IPS-15b (cell line): ENCODE results near the gene MXRA8.
"Not testable (repeated sequence)": the region's sequence is repeated elsewhere in the genome, so short reads cannot be mapped to it uniquely, and the experiment has no call there.

Experiments used
- H3K27me3 ChIP-seq: one replicate; pipeline ENCODE4 v1.6.1; 2013; ENCODE audit warnings: low read length; ENCODE audit not compliant: control insufficient read depth, insufficient read depth
- H3K36me3 ChIP-seq: one replicate; pipeline ENCODE4 v1.6.1; 2013; ENCODE audit warnings: low read length; ENCODE audit not compliant: control insufficient read depth, insufficient read depth
- H3K4me1 ChIP-seq: one replicate; pipeline ENCODE4 v1.6.1; 2013; ENCODE audit warnings: mild to moderate bottlenecking, low read length; ENCODE audit not compliant: control insufficient read depth, insufficient read depth
- H3K4me3 ChIP-seq: one replicate; pipeline ENCODE4 v1.5.1; 2013; ENCODE audit warnings: low read depth, low read length
- H3K9ac ChIP-seq: one replicate; pipeline ENCODE4 v1.6.1; 2013; ENCODE audit warnings: low read depth, mild to moderate bottlenecking, low read length
- H3K9me3 ChIP-seq: one replicate; pipeline ENCODE4 v1.6.1; 2013; ENCODE audit warnings: mild to moderate bottlenecking, low read length; ENCODE audit not compliant: control insufficient read depth, insufficient read depth

Gene MXRA8

DNA sequence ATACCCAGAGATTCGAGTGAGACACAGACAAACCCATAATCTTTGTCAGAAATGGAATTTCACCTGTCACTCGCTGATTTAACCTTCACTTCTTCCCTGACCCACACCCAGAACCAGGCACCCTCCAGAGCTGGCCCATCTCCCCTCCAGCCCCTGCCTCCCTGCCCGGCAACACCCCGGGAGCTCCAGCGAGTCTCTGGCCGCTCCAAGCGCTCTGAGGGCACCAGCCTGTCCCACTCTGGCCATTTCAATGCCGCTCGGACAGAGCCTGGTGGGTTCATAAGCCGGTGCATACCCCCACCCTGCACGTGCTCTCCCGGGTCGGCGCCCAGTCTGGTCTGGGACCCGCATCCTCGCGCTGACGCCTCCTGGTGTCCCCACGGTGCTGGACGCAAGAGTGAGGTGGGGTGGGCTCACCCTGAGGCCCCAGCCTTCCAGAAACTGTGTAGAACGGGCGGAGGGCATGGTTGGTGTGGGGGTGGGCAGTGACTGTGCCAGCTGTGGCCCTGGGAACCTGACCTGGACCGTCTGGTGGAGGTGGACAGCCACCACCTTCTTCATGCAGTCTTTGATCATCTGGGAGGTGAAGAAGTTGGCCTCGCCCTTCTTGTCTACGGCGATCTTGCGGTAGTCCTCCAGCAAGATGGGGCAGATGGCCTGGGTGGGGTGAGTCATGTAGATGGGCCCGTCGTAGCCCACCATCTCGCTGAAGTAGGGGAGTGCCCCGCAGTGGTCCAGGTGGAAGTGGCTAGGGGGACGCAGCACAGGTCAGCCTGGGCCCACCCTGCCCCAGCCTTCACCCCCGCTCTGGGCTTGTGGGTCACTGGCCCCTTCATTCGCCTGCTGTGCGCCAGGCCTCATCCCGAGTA lies 39.3 kb downstream of the MXRA8 start:
- Histone ChIP-seq H3K9me3 (no peaks in the 10 kb centered on the region), H3K27me3 (no peaks in the 10 kb centered on the region), H3K4me1 (peaks cover 3% of the 10 kb centered on the region), H3K4me3 (no peak overlapping the region), H3K36me3 (peaks cover 40% of the 10 kb centered on the region), H3K9ac (no peak overlapping the region)

DNA sequence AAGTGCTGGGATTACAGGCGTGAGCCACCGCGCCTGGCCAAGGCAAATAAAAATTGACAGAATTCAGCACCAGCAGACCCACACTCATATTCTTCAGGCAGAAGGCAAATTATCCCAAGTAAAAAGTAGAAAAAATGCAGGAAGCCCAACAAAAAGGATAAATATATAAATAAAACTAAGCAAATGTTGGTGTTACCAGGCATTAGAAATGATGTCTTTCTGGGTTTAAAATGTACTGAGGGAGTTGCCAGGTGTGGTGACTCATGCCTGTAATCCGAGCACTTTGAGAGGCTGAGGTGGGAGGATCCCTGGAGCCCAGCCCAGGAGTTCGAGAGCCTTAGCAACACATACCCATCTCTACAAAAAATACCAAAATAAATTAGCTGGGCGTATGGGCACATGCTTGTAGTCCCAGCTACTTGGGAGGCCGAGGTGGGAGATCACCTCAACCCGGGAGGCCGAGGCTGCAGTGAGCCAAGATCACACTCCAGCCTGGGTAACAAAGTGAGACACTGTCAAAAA lies 40.2 kb downstream of the MXRA8 start:
- H3K27me3 ChIP-seq, result no peaks in the 10 kb centered on the region
- no peaks in the 10 kb centered on the region for H3K9me3 ChIP-seq
- H3K4me1 ChIP-seq, result peaks cover 3% of the 10 kb centered on the region
- no peak overlapping the region for H3K4me3 ChIP-seq
- peaks cover 49% of the 10 kb centered on the region for H3K36me3 ChIP-seq
- H3K9ac ChIP-seq, result no peak overlapping the region

DNA sequence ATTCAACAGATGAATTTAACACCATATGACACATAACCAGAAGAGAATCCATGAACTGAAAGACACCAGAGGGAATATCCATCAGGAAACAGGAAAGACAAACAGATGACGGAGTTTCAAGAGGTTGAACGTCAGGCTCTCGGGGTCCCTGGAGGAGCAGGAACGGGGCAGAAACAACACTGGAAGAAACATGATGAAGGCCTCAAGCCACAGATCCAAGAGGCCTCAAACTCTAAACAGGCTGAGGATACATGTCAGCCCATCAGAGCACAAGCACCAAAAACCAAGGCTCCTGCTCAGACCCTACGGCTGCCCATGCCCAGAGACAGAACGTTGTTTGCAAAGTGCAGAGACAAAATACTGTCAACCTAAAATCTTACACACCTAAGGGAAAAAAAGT lies 40.9 kb downstream of the MXRA8 start:
- no peak overlapping the region for H3K9ac ChIP-seq
- H3K4me3 ChIP-seq, result no peak overlapping the region
- H3K9me3 ChIP-seq, result no peaks in the 10 kb centered on the region
- no peaks in the 10 kb centered on the region for H3K27me3 ChIP-seq
- peaks cover 56% of the 10 kb centered on the region for H3K36me3 ChIP-seq
- H3K4me1 ChIP-seq, result peaks cover 3% of the 10 kb centered on the region

DNA sequence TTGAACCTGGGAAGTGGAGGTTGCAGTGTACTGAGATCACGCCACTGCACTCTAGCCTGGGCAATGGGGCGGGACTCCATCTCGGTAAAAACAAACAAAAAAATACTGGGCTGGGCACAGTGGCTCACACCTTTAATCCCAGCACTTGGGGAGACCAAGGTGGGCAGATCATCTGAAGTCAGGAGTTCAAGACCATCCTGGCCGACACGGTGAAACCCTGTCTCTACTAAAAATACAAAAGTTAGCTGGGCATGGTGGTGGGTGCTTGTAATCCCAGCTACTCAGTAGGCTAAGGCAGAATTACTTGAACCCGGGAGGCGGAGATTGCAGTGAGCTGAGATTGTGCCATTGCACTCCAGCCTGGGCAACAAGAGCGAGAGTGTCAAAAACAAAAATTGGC lies 42.2 kb downstream of the MXRA8 start:
- not testable (repeated sequence) for H3K9ac ChIP-seq, H3K9me3 ChIP-seq, H3K27me3 ChIP-seq, H3K4me3 ChIP-seq, H3K4me1 ChIP-seq
- peaks cover 62% of the 10 kb centered on the region for H3K36me3 ChIP-seq

DNA sequence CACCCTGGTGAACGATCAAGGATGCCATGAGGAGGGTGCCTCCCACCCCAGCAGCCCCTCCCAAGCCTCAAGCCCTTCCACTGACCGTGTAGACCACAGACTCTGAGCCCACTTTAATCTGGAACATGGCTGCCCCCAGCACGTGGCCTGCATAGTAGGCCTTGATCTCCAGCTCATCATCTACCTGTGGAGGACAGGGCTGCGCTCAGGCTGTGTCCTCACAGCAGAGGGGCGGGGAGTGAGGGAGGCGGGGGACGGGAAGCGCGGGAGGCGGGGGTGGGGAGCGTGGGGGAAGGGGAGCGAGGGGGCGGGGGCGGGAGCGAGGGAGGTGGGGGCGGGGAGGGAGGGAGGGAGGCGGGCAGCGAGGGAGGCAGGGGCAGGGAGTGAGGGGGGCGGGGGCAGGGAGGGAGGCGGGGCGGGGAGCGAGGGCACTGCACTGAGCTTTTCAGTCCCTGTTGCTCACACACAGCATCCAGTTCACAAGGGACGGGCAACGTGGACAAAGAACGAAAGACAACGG lies 42.9 kb downstream of the MXRA8 start:
- Histone ChIP-seq H3K4me3 (no peak overlapping the region), H3K36me3 (peaks cover 62% of the 10 kb centered on the region), H3K9ac (peak overlapping the region; percentile 60), H3K27me3 (no peaks in the 10 kb centered on the region), H3K9me3 (no peaks in the 10 kb centered on the region), H3K4me1 (peaks cover 3% of the 10 kb centered on the region)

DNA sequence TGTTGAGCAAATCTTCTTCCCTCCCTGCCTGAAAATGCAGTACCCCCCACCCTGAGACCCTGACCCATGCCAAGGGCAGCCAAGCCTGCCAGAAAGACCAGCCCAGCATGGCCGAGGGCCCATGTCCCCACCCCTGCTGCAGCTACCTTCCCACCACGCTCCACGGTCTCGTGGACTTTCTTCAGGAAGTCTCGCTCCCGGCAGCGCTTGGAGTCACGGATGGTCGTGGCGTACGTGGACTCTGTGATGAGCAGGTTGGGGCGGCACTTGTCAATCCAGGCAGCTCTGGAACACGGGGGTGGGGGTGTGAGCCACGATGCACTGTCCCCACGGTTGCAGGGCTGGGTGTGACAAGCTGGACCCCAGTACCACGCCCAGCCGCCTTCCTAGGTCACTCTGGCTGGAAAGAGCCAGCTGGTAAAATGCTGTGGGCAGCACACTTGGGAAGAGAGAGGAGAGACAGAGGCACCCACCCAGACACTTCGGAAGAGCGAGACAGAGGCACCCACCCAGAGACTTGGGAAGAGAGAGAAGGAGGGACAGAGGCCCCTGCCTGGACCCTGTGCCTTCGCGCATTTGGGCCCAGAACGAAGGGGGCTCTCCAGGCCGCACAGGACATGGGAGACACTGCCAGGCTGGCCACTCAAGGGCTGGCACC lies 43.5 kb downstream of the MXRA8 start:
- H3K4me1 ChIP-seq, result peaks cover 5% of the 10 kb centered on the region
- H3K9me3 ChIP-seq, result no peaks in the 10 kb centered on the region
- H3K9ac ChIP-seq, result peak overlapping the region; percentile 60
- H3K27me3 ChIP-seq, result no peaks in the 10 kb centered on the region
- H3K36me3 ChIP-seq, result peaks cover 62% of the 10 kb centered on the region
- no peak overlapping the region for H3K4me3 ChIP-seq

DNA sequence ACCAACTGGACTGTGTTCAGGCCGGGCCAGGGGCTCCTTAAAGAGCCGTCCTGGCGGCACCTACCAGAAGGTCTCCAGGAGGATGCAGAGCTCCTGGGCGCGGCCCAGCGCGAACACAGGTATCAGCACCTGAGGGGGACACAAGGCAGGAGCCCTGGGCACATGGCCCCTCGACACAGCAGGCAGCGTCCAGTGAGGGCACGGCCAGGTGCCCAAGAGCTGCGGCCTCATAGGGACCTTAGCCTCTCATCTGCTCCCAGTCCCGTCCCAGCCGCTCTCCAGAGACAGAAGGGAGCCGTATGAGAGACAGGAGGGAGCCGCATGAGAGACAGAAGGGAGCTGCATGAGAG lies 44.1 kb downstream of the MXRA8 start:
- H3K9me3 ChIP-seq, result no peaks in the 10 kb centered on the region
- peaks cover 61% of the 10 kb centered on the region for H3K36me3 ChIP-seq
- H3K4me1 ChIP-seq, result peaks cover 6% of the 10 kb centered on the region
- no peak overlapping the region for H3K9ac ChIP-seq
- no peak overlapping the region for H3K4me3 ChIP-seq
- no peaks in the 10 kb centered on the region for H3K27me3 ChIP-seq

DNA sequence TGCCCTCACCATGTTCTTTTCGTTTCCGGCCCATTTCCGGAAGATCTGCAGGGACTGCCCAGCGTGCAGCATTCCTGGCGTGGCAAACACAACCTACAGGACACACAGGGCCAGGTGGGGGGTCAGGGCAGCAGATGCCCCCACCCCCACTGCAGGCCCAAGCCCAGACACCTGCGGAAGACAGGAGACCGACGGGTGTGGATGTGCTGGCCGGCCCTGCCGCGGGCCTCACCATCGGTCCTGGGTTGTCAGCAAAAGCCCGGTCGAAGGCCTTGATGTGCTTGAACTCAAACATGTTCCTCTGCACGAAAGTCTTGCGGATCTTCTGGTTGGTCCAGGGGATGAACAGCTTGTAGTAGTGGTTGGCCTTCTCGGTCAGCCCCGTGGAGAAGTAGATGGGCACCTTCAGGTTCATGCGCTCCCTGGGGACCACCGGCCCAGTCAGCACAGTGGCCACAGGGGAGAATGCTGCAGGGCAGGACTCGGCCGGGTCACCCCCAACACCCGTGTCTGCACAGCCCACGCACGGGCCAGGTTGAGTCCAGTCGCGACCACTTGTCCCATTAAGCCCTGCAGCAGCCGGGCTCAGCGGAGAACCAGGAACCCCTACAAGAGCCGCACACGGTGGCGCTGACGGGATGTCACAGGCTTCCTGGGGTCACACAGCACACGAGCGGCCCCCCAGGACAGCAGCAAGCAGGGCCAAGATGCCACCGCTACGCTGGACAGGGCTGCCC lies 44.7 kb downstream of the MXRA8 start:
- peaks cover 56% of the 10 kb centered on the region for H3K36me3 ChIP-seq

DNA sequence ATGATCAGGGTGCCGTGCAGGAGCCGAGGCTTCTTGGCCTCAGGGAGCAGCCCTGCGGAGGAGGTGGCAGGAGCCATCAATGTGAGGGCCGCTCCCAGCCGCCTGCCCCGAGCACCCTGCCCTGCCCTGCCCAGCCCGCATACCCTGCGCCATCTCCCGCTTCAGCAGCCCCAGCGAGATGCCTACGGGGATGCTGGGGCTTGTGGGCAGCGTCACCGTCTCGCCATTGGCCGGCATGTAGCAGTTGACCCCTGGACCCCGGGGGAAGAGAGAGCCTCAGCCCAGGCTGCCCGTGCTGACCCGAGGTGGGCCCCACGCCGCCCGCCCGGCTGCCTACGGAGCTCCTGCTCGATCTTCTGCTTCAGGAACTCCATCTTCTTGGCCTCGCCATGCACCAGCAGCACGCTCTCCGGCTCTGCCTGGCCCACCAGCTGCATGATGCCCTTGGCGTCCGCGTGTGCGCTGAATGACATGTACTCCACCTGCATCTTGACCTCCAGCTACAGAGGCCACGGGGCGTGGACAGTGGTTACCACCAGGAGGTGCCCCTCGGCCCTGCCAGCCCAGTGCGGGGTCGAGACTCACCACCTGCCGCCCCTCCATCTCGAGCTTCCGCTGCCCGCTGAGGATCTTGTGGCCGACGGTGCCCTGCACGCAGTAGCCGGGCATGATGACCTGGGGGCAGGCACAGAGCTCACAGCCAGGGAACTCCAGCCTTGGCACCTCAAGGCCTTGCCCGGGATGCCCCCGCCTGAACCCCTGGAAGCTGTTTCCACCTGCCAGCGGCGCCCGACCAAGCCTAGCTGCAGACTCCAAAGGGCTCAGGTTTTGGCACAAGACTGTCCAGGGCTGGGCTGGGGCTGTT lies 45.7 kb downstream of the MXRA8 start:
- Histone ChIP-seq H3K9ac (no peak overlapping the region), H3K27me3 (no peaks in the 10 kb centered on the region), H3K36me3 (peaks cover 56% of the 10 kb centered on the region), H3K4me1 (peaks cover 6% of the 10 kb centered on the region), H3K4me3 (no peak overlapping the region), H3K9me3 (no peaks in the 10 kb centered on the region)

More for the DNA sequence above, 44.7 kb downstream of the MXRA8 start:
- Histone ChIP-seq H3K4me1 (peaks cover 6% of the 10 kb centered on the region), H3K27me3 (no peaks in the 10 kb centered on the region), H3K9ac (no peak overlapping the region), H3K9me3 (no peaks in the 10 kb centered on the region), H3K4me3 (no peak overlapping the region)

DNA sequence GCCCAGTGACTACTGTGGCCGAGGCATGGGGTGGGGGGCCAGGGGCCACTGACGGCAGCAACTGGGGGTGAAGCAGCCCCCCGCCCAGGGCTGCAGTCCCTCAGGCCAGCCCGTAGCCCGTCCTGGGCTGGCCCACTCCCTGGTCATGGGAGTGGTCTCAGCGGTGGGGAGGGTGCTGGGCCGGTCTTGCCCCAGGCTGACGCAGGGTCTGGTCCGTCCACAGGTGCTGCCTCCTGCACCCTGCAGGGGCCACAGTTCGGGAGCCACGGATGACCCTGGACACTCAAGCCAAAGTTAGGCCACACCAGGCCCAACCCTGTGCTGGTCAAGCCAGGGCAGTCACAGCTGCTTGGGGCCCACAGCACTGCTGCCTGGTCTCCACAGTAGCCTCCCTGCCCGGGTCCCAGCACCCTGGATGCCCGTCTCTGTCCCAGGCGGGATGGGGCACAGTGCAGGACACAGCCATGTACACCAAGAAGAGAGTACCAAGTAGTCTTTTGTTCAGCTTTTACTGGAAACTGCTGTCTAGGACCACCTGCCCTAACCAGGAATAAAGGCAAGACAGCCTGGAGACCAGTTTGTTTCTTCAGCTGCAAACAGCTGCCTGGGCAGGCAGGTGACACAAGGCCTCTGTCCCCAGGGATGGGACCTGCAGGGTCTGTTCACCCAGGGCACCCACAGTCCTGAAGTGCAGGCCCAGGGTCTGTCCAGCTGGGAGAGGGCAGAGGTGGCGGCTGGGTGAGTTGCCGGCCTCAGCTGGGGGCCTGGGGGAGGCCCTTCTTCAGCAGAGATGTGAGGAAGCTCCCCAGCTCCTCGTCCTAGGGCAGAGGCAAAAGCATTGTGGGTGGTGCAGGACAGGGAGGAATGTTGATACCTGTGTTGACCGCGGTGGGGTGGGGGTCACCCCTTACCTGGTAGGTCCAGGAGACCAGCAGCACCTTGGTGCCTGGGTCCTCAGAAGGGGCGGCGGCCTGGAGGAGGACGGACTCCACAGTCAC lies 46.9 kb downstream of the MXRA8 start:
- Histone ChIP-seq H3K9ac (no peak overlapping the region), H3K4me1 (peaks cover 6% of the 10 kb centered on the region), H3K4me3 (no peak overlapping the region), H3K36me3 (peaks cover 56% of the 10 kb centered on the region), H3K9me3 (no peaks in the 10 kb centered on the region), H3K27me3 (no peaks in the 10 kb centered on the region)
